ENCODE data around the gene CFAP251. TPM values are rescaled to one million over a fixed set of nuclear protein-coding genes. Genes with fewer than 3 reads are reported as not detected.

Gene CFAP251
- total and polyA plus RNA-seq, 10 of the 15 experiments (the other 5 are each of a cell fraction or from before 2014, with no cell fraction given): 0.10 to 0.97 (median 0.64) TPM

- H3K27me3 ChIP-seq (replicated peaks in 1 of 2; ENCODE audit: control insufficient read depth in 2 of 2, insufficient read depth in 2 of 2, low read length in 1 of 2): no peaks in the 10 kb centered on the region
- no TSS peak for BruUV-seq (replicated peaks)
- TF ChIP-seq CTCF (IDR thresholded peaks at IDR 0.05 in 2 of 3, conservative IDR thresholded peaks at IDR 0.05 in 1 of 3; ENCODE audit: control insufficient read depth in 2 of 3, extremely low read depth in 1 of 3, insufficient read depth in 1 of 3, low read depth in 3 of 3, low read length in 3 of 3) (peak; percentile 18 to 37 (median 29); a peak in 4 of 6 replicates), IKZF1 (conservative IDR thresholded peaks at IDR 0.05) (no peak), MAX (IDR thresholded peaks at IDR 0.05; ENCODE audit: low read depth, low read length) (no peak), ZNF207 (IDR thresholded peaks at IDR 0.05; ENCODE audit: borderline replicate concordance) (no peak), PAX8 (IDR thresholded peaks at IDR 0.05) (no peak), NFYB (IDR thresholded peaks at IDR 0.05; ENCODE audit: insufficient read depth, low read depth, low read length) (no peak), HCFC1 (IDR thresholded peaks at IDR 0.05; ENCODE audit: low read length) (no peak), ZBTB33 (IDR thresholded peaks at IDR 0.05) (no peak), RAD21 (IDR thresholded peaks at IDR 0.05; ENCODE audit: insufficient read depth, low read depth, low read length) (peak; percentile 57)
- ChIA-PET SMC1A (ENCODE audit: uncharacterized antibody, unreplicated experiment) (interaction anchor here (0.9 to 3.7 kb wide), 3 partner anchors 54 to 111 kb away, joined by 3 to 21 read pairs (median 6); no protein-coding TSS in a partner anchor), CTCF (interaction anchor here (0.6 to 2.1 kb wide), 13 partner anchors 9 to 206 kb away, joined by 3 to 10 read pairs (median 3); partner anchors contain the start of gene RHOF), RAD21 (ENCODE audit: unreplicated experiment) (interaction anchor here (0.8 to 2.1 kb wide), 3 partner anchors 75 to 165 kb away, joined by 3 to 7 read pairs (median 4); no protein-coding TSS in a partner anchor), POLR2A (no interaction called here)
- H3K4me2 ChIP-seq (ENCODE audit: control insufficient read depth, insufficient read depth): no peak overlapping the region
- no peaks in the 10 kb centered on the region for H4K20me1 ChIP-seq (ENCODE audit: control insufficient read depth, insufficient read depth)
- H3K4me1 ChIP-seq (ENCODE audit: control insufficient read depth, insufficient read depth, low read length): peaks cover 8% of the 10 kb centered on the region
- no peaks in the 10 kb centered on the region for H3K9me3 ChIP-seq (replicated peaks; ENCODE audit: control insufficient read depth, insufficient read depth, low read length)
- H3K4me3 ChIP-seq: no peak overlapping the region
- in situ Hi-C loops (cut with MboI) (no loop called here), intact Hi-C loops (cut with micrococcal nuclease; ENCODE audit: unreplicated experiment) (loop anchor here (5.0 kb wide), 1 partner anchor 206 kb away; no protein-coding TSS in a partner anchor)
- no peak overlapping the region for H3K9ac ChIP-seq (ENCODE audit: control insufficient read depth, insufficient read depth, low read length)
- no peak overlapping the region for H2AFZ ChIP-seq (ENCODE audit: control insufficient read depth, low read depth, low read length)
- no peaks in the 10 kb centered on the region for H3K79me2 ChIP-seq (ENCODE audit: control insufficient read depth, insufficient read depth, low read length)
- ATAC-seq (no peak), FAIRE-seq (no peak), DNase-seq (ENCODE audit: low read depth, low spot score) (no peak)
- WGBS (ENCODE audit: insufficient coverage, insufficient replicate concordance, low lambda C conversion rate, missing lambda C conversion rate): 59% methylated on average over 7 of the region's 7 CpGs
- no peak overlapping the region for H3K27ac ChIP-seq (ENCODE audit: control insufficient read depth, insufficient read depth)
- peaks cover 0 to 13% of the 10 kb centered on the region in 2 experiments; a peak in 2 of 4 replicates for H3K36me3 ChIP-seq (ENCODE audit: control insufficient read depth in 2 of 2, insufficient read depth in 2 of 2, low read length in 1 of 2)
Measured at GRCh38 chr12:121916719-121917118, 1.7 kb upstream of the CFAP251 start.

Measured in GM12878 (cell line).